B cell (primary cell): ENCODE data around the gene DOCK8. TPM values are rescaled to one million over a fixed set of nuclear protein-coding genes. Genes with fewer than 3 reads are reported as not detected.

Experiments used
- ATAC-seq: fragments of 200-7000 bp; cut with Tn5 transposase; one replicate; pipeline ENCODE4 v1.10.0; 2021; ENCODE audit warnings: low read depth, mild to moderate bottlenecking, moderate number of reproducible peaks, moderate library complexity
- CTCF ChIA-PET: fragments of 350-600 bp; sonication (Branson Sonifier 250); formaldehyde crosslinking; loops from one replicate; lab custom pipeline; 2021; ENCODE audit warnings: antibody characterized with exemption, inconsistent platforms; lab: Charles Lee
- POLR2A ChIA-PET: fragments of 350-600 bp; sonication (Branson Sonifier 250); formaldehyde crosslinking; loops from one replicate; lab custom pipeline; 2021; ENCODE audit warnings: antibody characterized with exemption; lab: Charles Lee
- DNase-seq: peaks from one replicate; pipeline ENCODE4 v3.0.0; 2013
- H2AFZ ChIP-seq: 2 replicates; pipeline ENCODE4 v1.6.1; 2012; ENCODE audit warnings: mild to moderate bottlenecking, low read depth, low read length; ENCODE audit not compliant: insufficient read depth, poor library complexity, severe bottlenecking
- H3K27ac ChIP-seq, 2 donors: 1 replicate in 1 of 2; 2 replicates in 1 of 2; pipeline ENCODE4 v1.5.1; 2012 to 2013; ENCODE audit warnings: low read length in 2 of 2, mild to moderate bottlenecking in 2 of 2, moderate library complexity in 1 of 2
- H3K27me3 ChIP-seq, 4 experiments: fragments of 200-600 bp in 1 of 4; sonication (generic) in 1 of 4; replicated peaks in 1 of 4; 1 replicate in 2 of 4; 2 replicates in 2 of 4; pipeline versions ENCODE4 v1.6.1 to v1.7.0; 2013 to 2016; ENCODE audit warnings: low read length in 3 of 4, mild to moderate bottlenecking in 2 of 4, mixed read lengths in 1 of 4, moderate library complexity in 1 of 4; ENCODE audit not compliant: insufficient read depth in 4 of 4, control insufficient read depth in 3 of 4; ENCODE audit errors: control extremely low read depth in 1 of 4
- H3K36me3 ChIP-seq, 2 experiments: replicated peaks in 1 of 2; 1 replicate in 1 of 2; 2 replicates in 1 of 2; pipeline versions ENCODE4 v1.6.1 to v1.7.1; 2013; ENCODE audit warnings: low read length in 1 of 2; ENCODE audit not compliant: insufficient read depth in 2 of 2, control insufficient read depth in 1 of 2; ENCODE audit errors: control extremely low read depth in 1 of 2, extremely low read depth in 1 of 2
- H3K4me1 ChIP-seq, 2 donors: fragments of 200-600 bp in 1 of 2; sonication (generic) in 1 of 2; 1 replicate in 1 of 2; 2 replicates in 1 of 2; pipeline versions ENCODE4 v1.5.1 to v1.6.1; 2013 to 2017; ENCODE audit warnings: low read length in 2 of 2; ENCODE audit not compliant: control insufficient read depth in 2 of 2, insufficient read depth in 2 of 2
- H3K4me2 ChIP-seq: replicated peaks from 2 replicates; pipeline ENCODE3; 2012; ENCODE audit warnings: mild to moderate bottlenecking, low read depth, low read length; ENCODE audit not compliant: poor library complexity, severe bottlenecking
- H3K4me3 ChIP-seq, 5 experiments: fragments of 200-600 bp in 1 of 5; sonication (generic) in 1 of 5; 1 replicate in 3 of 5; 2 replicates in 2 of 5; pipeline versions ENCODE4 v1.5.1 to v1.7.0; 2011 to 2016; ENCODE audit warnings: low read length in 4 of 5, mild to moderate bottlenecking in 4 of 5, low read depth in 2 of 5, control low read depth in 1 of 5, moderate library complexity in 1 of 5; ENCODE audit not compliant: insufficient read depth in 1 of 5; ENCODE audit errors: control extremely low read depth in 1 of 5, extremely low read depth in 1 of 5
- H3K79me2 ChIP-seq: fragments of 200-600 bp; sonication (generic); one replicate; pipeline ENCODE4 v1.6.0; 2016; ENCODE audit warnings: low read length; ENCODE audit not compliant: control insufficient read depth, insufficient read depth
- H3K9ac ChIP-seq: fragments of 200-600 bp; sonication (generic); 2 replicates; pipeline ENCODE4 v1.6.1; 2017; ENCODE audit warnings: mild to moderate bottlenecking, low read length, moderate library complexity
- H3K9me3 ChIP-seq, 3 donors: one replicate each; pipeline versions ENCODE4 v1.6.1 to v1.7.1; 2013; ENCODE audit warnings: low read length in 2 of 3; ENCODE audit not compliant: control insufficient read depth in 2 of 3, insufficient read depth in 1 of 3; ENCODE audit errors: control extremely low read depth in 1 of 3
- H4K20me1 ChIP-seq: 2 replicates; pipeline ENCODE4 v1.6.0; 2012; ENCODE audit warnings: mild to moderate bottlenecking, low read length; ENCODE audit not compliant: insufficient read depth, control insufficient read depth, poor library complexity, severe bottlenecking
- H3K27ac Mint-ChIP-seq: one replicate; pipeline ENCODE4 v1.8.0; 2021; ENCODE audit warnings: mixed read lengths
- H3K27me3 Mint-ChIP-seq: one replicate; pipeline ENCODE4 v1.8.0; 2021; ENCODE audit warnings: mixed read lengths
- H3K4me1 Mint-ChIP-seq: one replicate; pipeline ENCODE4 v1.8.0; 2021; ENCODE audit warnings: mixed read lengths
- H3K4me3 Mint-ChIP-seq: one replicate; pipeline ENCODE4 v1.8.0; 2021; ENCODE audit warnings: mixed read lengths
- H3K9me3 Mint-ChIP-seq: one replicate; pipeline ENCODE4 v1.8.0; 2022; ENCODE audit warnings: mixed read lengths; ENCODE audit not compliant: insufficient read depth
- CTCF ChIP-seq: fragments of 200-600 bp; IDR thresholded peaks from one replicate; pipeline ENCODE4 v1.8.0; 2022; ENCODE audit warnings: antibody characterized with exemption, mild to moderate bottlenecking
- EZH2 ChIP-seq: IDR thresholded peaks from 2 replicates; pipeline ENCODE4 v1.6.1; 2012; ENCODE audit warnings: borderline replicate concordance, low read depth, mild to moderate bottlenecking, moderate library complexity, low read length; ENCODE audit not compliant: insufficient read depth, poor library complexity, severe bottlenecking
- WGBS: methylation state at CpG from one replicate; pipeline ENCODE4 v1.1.5; 2013; ENCODE audit warnings: missing lambda C conversion rate; ENCODE audit not compliant: insufficient coverage; 5-methylcytosine and 5-hydroxymethylcytosine counted together
- intact Hi-C: fragments of 100-400 bp; cut with micrococcal nuclease; formaldehyde crosslinking; loops from one replicate; pipeline ENCODE4 v1.10.0; 2022
- polyA plus RNA-seq: library from polyadenylated mRNA; depleted of rRNA; stranded (reverse); fragments of >200 nt; gene quantifications from 2 replicates; pipeline ENCODE4 v1.2.3, GENCODE V29; 2012
- total RNA-seq, 2 donors: library from RNA; stranded (reverse); fragments of 120-200 nt in 1 of 2; gene quantifications; 1 replicate in 1 of 2; 2 replicates in 1 of 2; pipeline versions ENCODE4 v1.2.3 to v1.2.4, GENCODE V29; 2013 to 2022

DOCK8 gene
- total and polyA plus RNA-seq, 2 donors (not counting 1 experiment from before 2014, with no cell fraction given) = 47.6 to 288 TPM

- Histone ChIP-seq H3K79me2 (no peaks in the 10 kb centered on the region), H3K9ac (no peak overlapping the region), H3K36me3 (no peaks in the 10 kb centered on the region), H3K4me3 (no peak overlapping the region), H3K27me3 (no peaks in the 10 kb centered on the region), H3K9me3 (no peaks in the 10 kb centered on the region), H4K20me1 (no peaks in the 10 kb centered on the region), H2AFZ (no peak overlapping the region), H3K4me1 (no peaks in the 10 kb centered on the region), H3K27ac (no peak overlapping the region), H3K4me2 (no peak overlapping the region)
- TF ChIP-seq CTCF (no peak), EZH2 (no peak)
- H3K9me3 Mint-ChIP-seq = no peaks in the 10 kb centered on the region
- intact Hi-C loops = no loop called here
- ATAC-seq = no peak
- ChIA-PET POLR2A (no interaction called here), CTCF (no interaction called here)
- no peak for DNase-seq
- WGBS = no CpG with 5 or more reads among the region's 3 CpGs
- H3K27me3 Mint-ChIP-seq = peaks cover 4% of the 10 kb centered on the region
- H3K4me1 Mint-ChIP-seq = no peaks in the 10 kb centered on the region
- no peak overlapping the region for H3K4me3 Mint-ChIP-seq
- H3K27ac Mint-ChIP-seq = no peak overlapping the region
These were observed 298.0 kb downstream of the DOCK8 start for GRCh38 chr9:512555-513272.

Other genes starting within 250 kb of the DOCK8 start
- 30.9 and 32.8 TPM in 2 replicates for gene WASHC1, start 185.4 kb upstream of the DOCK8 start, total RNA-seq
- 10.9 and 15.2 TPM in 2 replicates for gene WASHC1, start 185.4 kb upstream of the DOCK8 start, polyA plus RNA-seq
- 0.89 and 1.4 TPM in 2 replicates for gene FOXD4, start 96.4 kb upstream of the DOCK8 start, total RNA-seq
- gene FOXD4, start 96.4 kb upstream of the DOCK8 start, polyA plus RNA-seq = 0.07 and 0.18 TPM in 2 replicates
- 57.5 and 59.9 TPM in 2 replicates for gene ZNG1A, start 35.8 kb upstream of the DOCK8 start, total RNA-seq
- 14.0 and 34.4 TPM in 2 replicates for gene ZNG1A, start 35.8 kb upstream of the DOCK8 start, polyA plus RNA-seq